ENCODE results near the gene GPATCH1. TPM values are rescaled to one million over a fixed set of nuclear protein-coding genes. Genes with fewer than 3 reads are reported as not detected.

The GPATCH1 gene
- total and polyA plus RNA-seq, 9 of the 15 experiments (the other 6 are each of a cell fraction or from before 2014, with no cell fraction given): 3.7 to 9.7 (median 7.7) TPM

GRCh38 chr19:33080761-33081681 lies at the start of gene GPATCH1 (continued):
- TF ChIP-seq NFATC3 (IDR thresholded peaks at IDR 0.05) (no peak), SUPT5H (IDR thresholded peaks at IDR 0.05) (peak; percentile 86), NKRF (IDR thresholded peaks at IDR 0.05; ENCODE audit: borderline replicate concordance) (peak; percentile 92), MAFF (IDR thresholded peaks at IDR 0.05; ENCODE audit: low read length) (no peak), ZNF384 (IDR thresholded peaks at IDR 0.05; ENCODE audit: low read depth, low read length) (peak; percentile 40; the same call in 1 of the 2 replicates), ZSCAN29 (IDR thresholded peaks at IDR 0.05) (peak; percentile 81; the same call in 1 of the 2 replicates), ZNF511 (CRISPR knock-in tag; IDR thresholded peaks at IDR 0.05) (peak; percentile 63; the same call in 1 of the 2 replicates), TAF1 (IDR thresholded peaks at IDR 0.05; ENCODE audit: control insufficient read depth, extremely low read depth, insufficient read depth, low read length, severe bottlenecking) (peak; percentile 81), EP400 (IDR thresholded peaks at IDR 0.05) (peak; percentile 78), JUNB (CRISPR knock-in tag; conservative IDR thresholded peaks at IDR 0.05) (no peak), MYC (IDR thresholded peaks at IDR 0.05; ENCODE audit: low read depth, low read length) (peak; percentile 61; the same call in 1 of the 2 replicates), MYC (CRISPR knock-in tag; IDR thresholded peaks at IDR 0.05; ENCODE audit: borderline replicate concordance, low read depth) (0 out of 2 replicates have a peak, but pooled peaks have one; percentile 49), CBX2 (IDR thresholded peaks at IDR 0.05; ENCODE audit: insufficient read depth, low read length, poor library complexity, severe bottlenecking) (no peak), DLX4 (CRISPR knock-in tag; IDR thresholded peaks at IDR 0.05) (no peak), E2F8 (IDR thresholded peaks at IDR 0.05; ENCODE audit: low read depth, partially characterized antibody) (no peak), KLF16 (IDR thresholded peaks at IDR 0.05) (peak; percentile 87)
- TF ChIP-seq, protein P1, sequence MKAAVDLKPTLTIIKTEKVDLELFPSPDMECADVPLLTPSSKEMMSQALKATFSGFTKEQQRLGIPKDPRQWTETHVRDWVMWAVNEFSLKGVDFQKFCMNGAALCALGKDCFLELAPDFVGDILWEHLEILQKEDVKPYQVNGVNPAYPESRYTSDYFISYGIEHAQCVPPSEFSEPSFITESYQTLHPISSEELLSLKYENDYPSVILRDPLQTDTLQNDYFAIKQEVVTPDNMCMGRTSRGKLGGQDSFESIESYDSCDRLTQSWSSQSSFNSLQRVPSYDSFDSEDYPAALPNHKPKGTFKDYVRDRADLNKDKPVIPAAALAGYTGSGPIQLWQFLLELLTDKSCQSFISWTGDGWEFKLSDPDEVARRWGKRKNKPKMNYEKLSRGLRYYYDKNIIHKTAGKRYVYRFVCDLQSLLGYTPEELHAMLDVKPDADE (conservative IDR thresholded peaks at IDR 0.05; ENCODE audit: control insufficient read depth, low read depth, low read length): peak; percentile 64
- TF ChIP-seq, protein P2, sequence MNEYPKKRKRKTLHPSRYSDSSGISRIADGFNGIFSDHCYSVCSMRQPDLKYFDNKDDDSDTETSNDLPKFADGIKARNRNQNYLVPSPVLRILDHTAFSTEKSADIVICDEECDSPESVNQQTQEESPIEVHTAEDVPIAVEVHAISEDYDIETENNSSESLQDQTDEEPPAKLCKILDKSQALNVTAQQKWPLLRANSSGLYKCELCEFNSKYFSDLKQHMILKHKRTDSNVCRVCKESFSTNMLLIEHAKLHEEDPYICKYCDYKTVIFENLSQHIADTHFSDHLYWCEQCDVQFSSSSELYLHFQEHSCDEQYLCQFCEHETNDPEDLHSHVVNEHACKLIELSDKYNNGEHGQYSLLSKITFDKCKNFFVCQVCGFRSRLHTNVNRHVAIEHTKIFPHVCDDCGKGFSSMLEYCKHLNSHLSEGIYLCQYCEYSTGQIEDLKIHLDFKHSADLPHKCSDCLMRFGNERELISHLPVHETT (CRISPR knock-in tag; conservative IDR thresholded peaks at IDR 0.05 in 1 of 2, IDR thresholded peaks at IDR 0.05 in 1 of 2): no peak

All from K562 (cell line).